WERI-Rb-1 (cell line): ENCODE results near the gene TNNT2.

Source experiments
- DNase-seq: peaks from one replicate; pipeline ENCODE4 v3.0.0-alpha.2; 2020
- H3K27ac ChIP-seq: fragments of 250-450 bp; sonication (Bioruptor Pico); 2 replicates; pipeline ENCODE4 v1.5.1; 2020; ENCODE audit warnings: mild to moderate bottlenecking, moderate library complexity
- H3K27me3 ChIP-seq: fragments of 250-450 bp; sonication (Bioruptor Pico); 2 replicates; pipeline ENCODE4 v1.5.1; 2021; ENCODE audit warnings: mild to moderate bottlenecking, low read depth, moderate library complexity; ENCODE audit not compliant: insufficient read depth, severe bottlenecking
- H3K36me3 ChIP-seq: fragments of 250-450 bp; sonication (Bioruptor Pico); 2 replicates; pipeline ENCODE4 v1.5.1; 2020; ENCODE audit warnings: mild to moderate bottlenecking, moderate library complexity
- H3K4me3 ChIP-seq: 2 replicates; pipeline ENCODE4 v1.5.1; 2011; ENCODE audit warnings: low read depth, mild to moderate bottlenecking, control low read depth, low read length
- H3K9me3 ChIP-seq: fragments of 250-450 bp; sonication (Bioruptor Pico); 2 replicates; pipeline ENCODE4 v1.5.1; 2021; ENCODE audit warnings: mild to moderate bottlenecking, moderate library complexity; ENCODE audit not compliant: severe bottlenecking
- CTCF ChIP-seq: IDR thresholded peaks from 2 replicates; pipeline ENCODE4 v1.5.1; 2011; ENCODE audit warnings: low read depth, mild to moderate bottlenecking, control low read depth, inconsistent platforms, low read length

Gene TNNT2

GRCh38 chr1:201353186-201353940, 24.1 kb downstream of the TNNT2 start:
- no peak for DNase-seq
- H3K27me3 ChIP-seq: peaks cover 2% of the 10 kb centered on the region
- H3K36me3 ChIP-seq: no peaks in the 10 kb centered on the region
- TF ChIP-seq CTCF: no peak
- no peaks in the 10 kb centered on the region for H3K9me3 ChIP-seq
- H3K4me3 ChIP-seq: no peak overlapping the region
- no peak overlapping the region for H3K27ac ChIP-seq

- no peak overlapping the region for H3K27ac ChIP-seq
- DNase-seq: no peak
- no peaks in the 10 kb centered on the region for H3K36me3 ChIP-seq
- H3K27me3 ChIP-seq: peaks cover 5% of the 10 kb centered on the region
- H3K4me3 ChIP-seq: no peak overlapping the region
- TF ChIP-seq CTCF: no peak
- H3K9me3 ChIP-seq: no peaks in the 10 kb centered on the region
These were observed 25.9 kb downstream of the TNNT2 start for GRCh38 chr1:201351617-201352016.

- no peak for TF ChIP-seq CTCF
- Histone ChIP-seq H3K4me3 (no peak overlapping the region), H3K27me3 (peaks cover 5% of the 10 kb centered on the region), H3K36me3 (no peaks in the 10 kb centered on the region), H3K27ac (no peak overlapping the region), H3K9me3 (no peaks in the 10 kb centered on the region)
- no peak for DNase-seq
These were observed 26.6 kb downstream of the TNNT2 start for GRCh38 chr1:201350884-201351283.

GRCh38 chr1:201350361-201350725, 27.1 kb downstream of the TNNT2 start:
- TF ChIP-seq CTCF: no peak
- no peak for DNase-seq
- no peak overlapping the region for H3K27ac ChIP-seq
- H3K9me3 ChIP-seq: no peaks in the 10 kb centered on the region
- H3K36me3 ChIP-seq: no peaks in the 10 kb centered on the region
- H3K4me3 ChIP-seq: no peak overlapping the region
- peaks cover 3% of the 10 kb centered on the region for H3K27me3 ChIP-seq

- DNase-seq: no peak
- Histone ChIP-seq H3K27ac (no peak overlapping the region), H3K4me3 (no peak overlapping the region), H3K36me3 (no peaks in the 10 kb centered on the region), H3K27me3 (peaks cover 3% of the 10 kb centered on the region), H3K9me3 (no peaks in the 10 kb centered on the region)
- no peak for TF ChIP-seq CTCF
These were observed 28.4 kb downstream of the TNNT2 start for GRCh38 chr1:201349092-201349491.

- H3K27ac ChIP-seq: no peak overlapping the region
These were observed 29.3 kb downstream of the TNNT2 start for GRCh38 chr1:201348211-201348566.

More at GRCh38 chr1:201348211-201348566, 29.3 kb downstream of the TNNT2 start:
- H3K36me3 ChIP-seq: no peaks in the 10 kb centered on the region
- H3K4me3 ChIP-seq: no peak overlapping the region
- TF ChIP-seq CTCF: peak; percentile 99
- H3K9me3 ChIP-seq: no peaks in the 10 kb centered on the region
- peaks cover 3% of the 10 kb centered on the region for H3K27me3 ChIP-seq
- peak; percentile 88 for DNase-seq
